Cardiac fibroblast (primary cell): ENCODE results near the gene OR1L8.
"Not testable (repeated sequence)": the region's sequence is repeated elsewhere in the genome, so short reads cannot be mapped to it uniquely, and the experiment has no call there.

Source experiments
- DNase-seq, 2 donors: peaks; one replicate each; pipeline versions ENCODE4 v3.0.0 to v3.0.0-alpha.2; 2010; ENCODE audit warnings: low read depth in 2 of 2
- H3K4me3 ChIP-seq, 2 donors: replicated peaks in 1 of 2; 1 replicate in 1 of 2; 2 replicates in 1 of 2; pipeline ENCODE4 v1.5.1; 2011; ENCODE audit warnings: low read depth in 2 of 2, low read length in 2 of 2, mild to moderate bottlenecking in 2 of 2, moderate library complexity in 1 of 2
- CTCF ChIP-seq: IDR thresholded peaks from one replicate; pipeline ENCODE4 v1.5.1; 2011; ENCODE audit warnings: low read depth, mild to moderate bottlenecking, low read length, inconsistent platforms

OR1L8 gene

GRCh38 chr9:122546196-122546595, 37.0 kb downstream of the OR1L8 start:
- TF ChIP-seq CTCF, result no peak
- DNase-seq, result no peak

GRCh38 chr9:122538757-122539156, 44.4 kb downstream of the OR1L8 start:
- DNase-seq, result no peak
- TF ChIP-seq CTCF, result no peak
- no peak overlapping the region for H3K4me3 ChIP-seq

More at GRCh38 chr9:122546196-122546595, 37.0 kb downstream of the OR1L8 start:
- no peak overlapping the region for H3K4me3 ChIP-seq

DNA sequence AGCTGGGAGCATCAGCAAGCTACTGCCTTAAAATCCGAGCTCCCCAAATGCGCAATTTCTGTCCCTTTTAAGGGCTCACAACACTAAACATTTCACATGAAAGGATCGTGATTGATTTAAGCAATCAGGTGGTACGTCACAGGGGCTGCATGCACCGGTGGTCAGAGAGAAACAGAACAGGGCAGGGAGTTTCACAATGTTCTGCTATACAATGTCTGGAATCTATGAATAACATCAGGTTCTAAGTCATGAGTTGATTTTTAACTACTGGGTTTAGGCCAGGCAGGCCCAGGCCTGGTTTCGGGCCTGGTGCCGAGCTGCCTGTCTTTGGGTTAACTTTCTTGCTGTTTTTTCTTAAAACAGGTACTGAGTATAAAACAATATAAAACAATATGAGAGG, 46.1 kb downstream of the OR1L8 start:
- H3K4me3 ChIP-seq, DNase-seq: not testable (repeated sequence)

DNA sequence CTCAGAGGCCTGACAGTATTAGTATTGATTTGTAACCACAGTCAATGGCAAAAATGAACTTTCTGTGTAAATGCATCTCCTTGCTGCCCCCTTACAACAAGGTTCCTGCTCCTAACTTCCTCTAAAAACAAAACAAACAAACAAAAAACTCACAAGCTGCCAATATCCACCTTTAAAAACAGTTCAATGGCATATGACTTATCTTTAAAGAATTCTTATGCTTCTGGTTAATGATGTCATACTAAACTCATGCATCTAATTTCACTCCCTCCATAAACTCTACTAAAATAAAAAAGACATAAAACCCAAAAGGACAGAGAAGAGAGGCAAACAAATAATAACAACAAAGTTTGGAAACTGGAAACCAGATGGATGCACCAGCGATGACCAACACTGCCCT, 47.0 kb downstream of the OR1L8 start:
- peak in 1 of 2 donors; percentile 0 for DNase-seq

DNA sequence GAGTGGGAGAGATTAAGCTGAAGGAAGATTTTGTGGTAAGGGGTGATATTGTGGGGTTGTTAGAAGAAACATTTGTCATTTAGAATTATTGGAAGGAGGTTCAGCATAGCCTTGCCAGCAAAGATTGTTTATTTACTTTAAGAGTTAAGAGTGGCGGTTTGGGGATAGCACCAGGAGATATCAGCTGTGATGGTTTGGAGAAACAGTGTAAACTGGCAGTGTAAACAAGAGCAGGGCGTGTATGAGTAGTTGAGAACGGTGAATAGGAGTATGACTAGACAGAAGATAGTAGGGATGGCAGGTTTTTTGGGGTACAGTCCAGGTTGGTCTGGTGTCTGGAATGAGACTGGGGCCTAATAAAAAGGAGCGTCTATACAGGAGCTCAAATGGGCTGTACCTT, 52.0 kb downstream of the OR1L8 start:
- H3K4me3 ChIP-seq, DNase-seq: not testable (repeated sequence)

More for the DNA sequence above, 47.0 kb downstream of the OR1L8 start:
- no peak for TF ChIP-seq CTCF
- H3K4me3 ChIP-seq, result no peak overlapping the region

- DNase-seq, result no peak
- TF ChIP-seq CTCF, result no peak
- H3K4me3 ChIP-seq, result no peak within 1 kb of the TSS
These were observed 56.0 kb downstream of the OR1L8 start, which contains the start of gene OR1N1 for GRCh38 chr9:122527193-122527592. Gene OR1N1, minus strand, starts transcription at chr9:122527293. Its CDS starts 0 bp downstream, at chr9:122527293.

- no peak overlapping the region for H3K4me3 ChIP-seq
- no peak for DNase-seq
- no peak for TF ChIP-seq CTCF
These were observed 56.6 kb downstream of the OR1L8 start for GRCh38 chr9:122526602-122527001.

DNA sequence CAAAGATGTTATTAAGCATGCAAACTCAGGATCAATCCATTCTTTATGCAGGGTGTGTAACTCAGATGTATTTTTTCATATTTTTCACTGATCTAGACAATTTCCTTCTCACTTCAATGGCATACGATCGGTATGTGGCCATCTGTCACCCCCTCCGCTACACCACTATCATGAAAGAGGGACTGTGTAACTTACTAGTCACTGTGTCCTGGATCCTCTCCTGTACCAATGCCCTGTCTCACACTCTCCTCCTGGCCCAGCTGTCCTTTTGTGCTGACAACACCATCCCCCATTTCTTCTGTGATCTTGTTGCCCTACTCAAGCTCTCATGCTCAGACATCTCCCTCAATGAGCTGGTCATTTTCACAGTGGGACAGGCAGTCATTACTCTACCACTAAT, 63.8 kb downstream of the OR1L8 start:
- no peak for TF ChIP-seq CTCF
- DNase-seq, result no peak
- no peak overlapping the region for H3K4me3 ChIP-seq
